K562 (cell line): ENCODE data around the gene EFHC1. TPM values are rescaled to one million over a fixed set of nuclear protein-coding genes. Genes with fewer than 3 reads are reported as not detected.

Source experiments
- BRF1 ChIP-seq: IDR thresholded peaks from 3 replicates; pipeline ENCODE4 v1.6.1; 2011; ENCODE audit warnings: borderline replicate concordance, mild to moderate bottlenecking; ENCODE audit not compliant: insufficient read length; ENCODE audit errors: extremely low read depth
- MBD2 ChIP-seq: sonication (generic); IDR thresholded peaks from 2 replicates; pipeline ENCODE4 v1.6.1; 2016; ENCODE audit warnings: low read depth, borderline replicate concordance
- MTA2 ChIP-seq: fragments of 450-650 bp; IDR thresholded peaks from 2 replicates; pipeline ENCODE4 v1.6.1; 2016; ENCODE audit warnings: low read depth
- RBM15 ChIP-seq: fragments of 200-400 bp; formaldehyde crosslinking; IDR thresholded peaks from 2 replicates; pipeline ENCODE4 v1.6.1; 2018; ENCODE audit warnings: mild to moderate bottlenecking, low read length, moderate library complexity; ENCODE audit not compliant: insufficient read depth
- SIN3B ChIP-seq: fragments of 450-650 bp; IDR thresholded peaks from 2 replicates; pipeline ENCODE4 v1.6.1; 2017; ENCODE audit warnings: low read depth, mild to moderate bottlenecking, moderate library complexity
- SMC3 ChIP-seq: conservative IDR thresholded peaks from 2 replicates; pipeline ENCODE4 v1.6.1; 2011; ENCODE audit warnings: low read depth, low read length, improper control_type of control experiment; ENCODE audit not compliant: insufficient read depth
- TAF1 ChIP-seq: IDR thresholded peaks from 2 replicates; pipeline ENCODE4 v1.6.1; 2011; ENCODE audit warnings: mild to moderate bottlenecking, low read length, moderate library complexity; ENCODE audit not compliant: insufficient read depth, control insufficient read depth, severe bottlenecking; ENCODE audit errors: extremely low read depth
- TBP ChIP-seq: optimal IDR thresholded peaks from 2 replicates; pipeline ENCODE3; 2011; ENCODE audit warnings: low read depth, low read length, improper control_type of control experiment
- TRIM24 ChIP-seq, 2 experiments: fragments of 450-650 bp; IDR thresholded peaks; 2 replicates each; pipeline ENCODE4 v1.6.1; 2016
- ZC3H11A ChIP-seq: IDR thresholded peaks from 2 replicates; pipeline ENCODE4 v1.6.1; 2012; ENCODE audit warnings: low read depth, low read length, improper control_type of control experiment
- ZNF174 ChIP-seq: fragments of 250-450 bp; sonication (Bioruptor Pico); IDR thresholded peaks from 2 replicates; pipeline ENCODE4 v1.4.0; 2020; ENCODE audit warnings: mild to moderate bottlenecking
- ZNF224 ChIP-seq: sonication (generic); formaldehyde crosslinking; IDR thresholded peaks from 2 replicates; pipeline ENCODE4 v1.8.0; 2022; ENCODE audit warnings: mild to moderate bottlenecking, missing genetic modification reagents
- ZNF316 ChIP-seq: fragments of 450-650 bp; IDR thresholded peaks from 2 replicates; pipeline ENCODE4 v1.6.1; 2016
- polyA plus RNA-seq, 8 experiments: library from polyadenylated mRNA; depleted of rRNA in 4 of 8; stranded (reverse) in 5 of 8; unstranded in 3 of 8; fragments of >200 nt; fragmentation: Nextera tagmentation in 2 of 8; fragmentation: Illumina TruSeq in 1 of 8; extraction: Ambion mirVana in 2 of 8; extraction: Trizol in 1 of 8; gene quantifications; 2 replicates each; pipeline versions ENCODE4 v1.2.1 to v1.2.3, GENCODE V29; 2011 to 2014; ENCODE audit warnings: inconsistent platforms in 1 of 8, missing spikeins in 1 of 8
- total RNA-seq, 7 experiments: library from RNA; depleted of rRNA in 6 of 7; stranded (reverse); fragments of >200 nt in 6 of 7; fragmentation: Illumina TruSeq in 2 of 7; extraction: Trizol in 2 of 7; gene quantifications; 2 replicates each; pipeline versions ENCODE4 v1.2.1 to v1.2.3, GENCODE V29; 2011 to 2021; ENCODE audit warnings: low replicate concordance in 1 of 7
- TF ChIP-seq, protein P1 (sequence below): IDR thresholded peaks from 3 replicates; pipeline ENCODE4 v1.6.1; 2011; ENCODE audit warnings: borderline replicate concordance, mild to moderate bottlenecking, moderate library complexity; ENCODE audit not compliant: insufficient read length; ENCODE audit errors: extremely low read depth
- TF ChIP-seq, protein P2 (sequence below): fragments of 250-450 bp; sonication (Bioruptor Pico); IDR thresholded peaks from 2 replicates; pipeline ENCODE4 v1.6.1; 2021; ENCODE audit warnings: mild to moderate bottlenecking
- TF ChIP-seq, protein P3 (sequence below), 2 experiments: fragments of 450-650 bp; formaldehyde crosslinking in 1 of 2; IDR thresholded peaks; 2 replicates each; pipeline versions ENCODE4 v1.4.0 to v1.6.1; 2014 to 2020; ENCODE audit warnings: mild to moderate bottlenecking in 2 of 2, borderline replicate concordance in 1 of 2, low read depth in 1 of 2

Gene EFHC1
- total and polyA plus RNA-seq, 9 of the 15 experiments (the other 6 are each of a cell fraction or from before 2014, with no cell fraction given) = 9.5 to 31.0 (median 14.9) TPM

DNA sequence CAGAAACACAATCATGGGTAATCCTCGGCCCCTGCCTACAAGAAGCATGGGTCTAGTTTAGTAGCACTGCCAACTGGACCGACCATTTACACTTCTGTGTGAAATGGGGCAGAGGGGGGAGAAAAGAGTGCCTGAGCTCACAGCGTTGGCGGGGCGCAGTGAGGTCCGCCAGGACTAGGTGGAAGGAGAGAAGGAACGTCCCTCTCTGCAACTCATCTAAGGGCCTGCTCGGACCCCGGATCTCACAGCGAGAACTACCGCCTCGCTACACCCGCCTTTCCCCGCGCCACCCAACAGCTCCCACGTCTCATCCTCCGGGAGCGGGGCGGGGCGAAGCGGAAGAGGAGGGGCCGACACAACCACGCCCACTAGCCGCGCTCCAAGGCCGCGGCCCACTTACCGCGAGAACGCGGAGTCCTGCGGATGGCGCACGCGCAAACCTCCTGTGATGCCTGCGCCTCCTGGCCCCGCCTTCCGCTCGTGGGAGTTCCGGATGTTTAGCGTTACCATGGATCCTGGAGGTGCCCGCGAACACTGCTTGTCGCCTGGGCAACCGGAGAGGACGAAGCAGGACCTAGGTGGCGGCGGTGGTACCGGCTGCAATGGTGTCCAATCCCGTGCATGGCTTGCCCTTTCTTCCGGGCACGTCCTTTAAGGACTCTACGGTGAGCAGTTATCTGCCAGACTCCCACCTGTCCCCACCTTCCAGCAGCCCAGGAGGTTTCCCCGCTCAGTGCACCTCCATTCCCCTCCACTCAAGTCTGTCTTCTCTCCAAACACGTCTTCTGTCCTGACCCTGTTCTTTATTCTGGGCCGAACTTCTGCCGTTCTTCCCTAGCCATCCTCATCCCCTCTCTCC is at the start of gene EFHC1 (continued):
- TF ChIP-seq MTA2 (no peak), TRIM24 (IDR thresholded peaks at IDR 0.05) (no peak), SIN3B (no peak), BRF1 (no peak), TBP (peak; percentile 73), ZNF174 (CRISPR knock-in tag) (no peak), SMC3 (no peak), ZNF316 (no peak), TAF1 (peak; percentile 79), MBD2 (peak; percentile 71), ZC3H11A (no peak), RBM15 (no peak), ZNF224 (CRISPR knock-in tag) (no peak)
- TF ChIP-seq, protein P1, sequence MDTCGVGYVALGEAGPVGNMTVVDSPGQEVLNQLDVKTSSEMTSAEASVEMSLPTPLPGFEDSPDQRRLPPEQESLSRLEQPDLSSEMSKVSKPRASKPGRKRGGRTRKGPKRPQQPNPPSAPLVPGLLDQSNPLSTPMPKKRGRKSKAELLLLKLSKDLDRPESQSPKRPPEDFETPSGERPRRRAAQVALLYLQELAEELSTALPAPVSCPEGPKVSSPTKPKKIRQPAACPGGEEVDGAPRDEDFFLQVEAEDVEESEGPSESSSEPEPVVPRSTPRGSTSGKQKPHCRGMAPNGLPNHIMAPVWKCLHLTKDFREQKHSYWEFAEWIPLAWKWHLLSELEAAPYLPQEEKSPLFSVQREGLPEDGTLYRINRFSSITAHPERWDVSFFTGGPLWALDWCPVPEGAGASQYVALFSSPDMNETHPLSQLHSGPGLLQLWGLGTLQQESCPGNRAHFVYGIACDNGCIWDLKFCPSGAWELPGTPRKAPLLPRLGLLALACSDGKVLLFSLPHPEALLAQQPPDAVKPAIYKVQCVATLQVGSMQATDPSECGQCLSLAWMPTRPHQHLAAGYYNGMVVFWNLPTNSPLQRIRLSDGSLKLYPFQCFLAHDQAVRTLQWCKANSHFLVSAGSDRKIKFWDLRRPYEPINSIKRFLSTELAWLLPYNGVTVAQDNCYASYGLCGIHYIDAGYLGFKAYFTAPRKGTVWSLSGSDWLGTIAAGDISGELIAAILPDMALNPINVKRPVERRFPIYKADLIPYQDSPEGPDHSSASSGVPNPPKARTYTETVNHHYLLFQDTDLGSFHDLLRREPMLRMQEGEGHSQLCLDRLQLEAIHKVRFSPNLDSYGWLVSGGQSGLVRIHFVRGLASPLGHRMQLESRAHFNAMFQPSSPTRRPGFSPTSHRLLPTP = no peak
- TF ChIP-seq, protein P2, sequence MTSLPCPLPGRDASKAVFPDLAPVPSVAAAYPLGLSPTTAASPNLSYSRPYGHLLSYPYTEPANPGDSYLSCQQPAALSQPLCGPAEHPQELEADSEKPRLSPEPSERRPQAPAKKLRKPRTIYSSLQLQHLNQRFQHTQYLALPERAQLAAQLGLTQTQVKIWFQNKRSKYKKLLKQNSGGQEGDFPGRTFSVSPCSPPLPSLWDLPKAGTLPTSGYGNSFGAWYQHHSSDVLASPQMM = no peak
- TF ChIP-seq, protein P3, sequence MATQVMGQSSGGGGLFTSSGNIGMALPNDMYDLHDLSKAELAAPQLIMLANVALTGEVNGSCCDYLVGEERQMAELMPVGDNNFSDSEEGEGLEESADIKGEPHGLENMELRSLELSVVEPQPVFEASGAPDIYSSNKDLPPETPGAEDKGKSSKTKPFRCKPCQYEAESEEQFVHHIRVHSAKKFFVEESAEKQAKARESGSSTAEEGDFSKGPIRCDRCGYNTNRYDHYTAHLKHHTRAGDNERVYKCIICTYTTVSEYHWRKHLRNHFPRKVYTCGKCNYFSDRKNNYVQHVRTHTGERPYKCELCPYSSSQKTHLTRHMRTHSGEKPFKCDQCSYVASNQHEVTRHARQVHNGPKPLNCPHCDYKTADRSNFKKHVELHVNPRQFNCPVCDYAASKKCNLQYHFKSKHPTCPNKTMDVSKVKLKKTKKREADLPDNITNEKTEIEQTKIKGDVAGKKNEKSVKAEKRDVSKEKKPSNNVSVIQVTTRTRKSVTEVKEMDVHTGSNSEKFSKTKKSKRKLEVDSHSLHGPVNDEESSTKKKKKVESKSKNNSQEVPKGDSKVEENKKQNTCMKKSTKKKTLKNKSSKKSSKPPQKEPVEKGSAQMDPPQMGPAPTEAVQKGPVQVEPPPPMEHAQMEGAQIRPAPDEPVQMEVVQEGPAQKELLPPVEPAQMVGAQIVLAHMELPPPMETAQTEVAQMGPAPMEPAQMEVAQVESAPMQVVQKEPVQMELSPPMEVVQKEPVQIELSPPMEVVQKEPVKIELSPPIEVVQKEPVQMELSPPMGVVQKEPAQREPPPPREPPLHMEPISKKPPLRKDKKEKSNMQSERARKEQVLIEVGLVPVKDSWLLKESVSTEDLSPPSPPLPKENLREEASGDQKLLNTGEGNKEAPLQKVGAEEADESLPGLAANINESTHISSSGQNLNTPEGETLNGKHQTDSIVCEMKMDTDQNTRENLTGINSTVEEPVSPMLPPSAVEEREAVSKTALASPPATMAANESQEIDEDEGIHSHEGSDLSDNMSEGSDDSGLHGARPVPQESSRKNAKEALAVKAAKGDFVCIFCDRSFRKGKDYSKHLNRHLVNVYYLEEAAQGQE (IDR thresholded peaks at IDR 0.05; ENCODE audit: borderline replicate concordance) = no peak
- TF ChIP-seq, protein P3 (CRISPR knock-in tag; IDR thresholded peaks at IDR 0.05; ENCODE audit: low read depth) = 0 out of 2 replicates have a peak, but pooled peaks have one; percentile 18
